PFSK-1 (cell line): Measurements from ENCODE around the gene OSBPL10.

Experiments
- FOXP2 ChIP-seq: optimal IDR thresholded peaks from 2 replicates; pipeline ENCODE3; 2011; ENCODE audit warnings: borderline replicate concordance, control low read depth, inconsistent platforms; ENCODE audit not compliant: insufficient read depth; ENCODE audit errors: extremely low read length, extremely low read depth
- POLR2AphosphoS5 ChIP-seq: IDR thresholded peaks from 2 replicates; pipeline ENCODE4 v1.6.1; 2012; ENCODE audit warnings: low read depth, mild to moderate bottlenecking, control low read depth, low read length, moderate library complexity
- SIN3A ChIP-seq: IDR thresholded peaks from 2 replicates; pipeline ENCODE4 v1.6.1; 2012; ENCODE audit warnings: mild to moderate bottlenecking, low read length, moderate library complexity, borderline replicate concordance; ENCODE audit not compliant: insufficient read depth
- TAF1 ChIP-seq: IDR thresholded peaks from 2 replicates; pipeline ENCODE4 v1.6.1; 2012; ENCODE audit warnings: low read length, control low read depth, borderline replicate concordance; ENCODE audit not compliant: insufficient read depth
- TF ChIP-seq, protein P1 (sequence below), 2 experiments: IDR thresholded peaks; 2 replicates each; pipeline versions ENCODE4 v1.6.1 to v1.8.0; 2011 to 2012; ENCODE audit warnings: low read depth in 2 of 2, low read length in 2 of 2, control low read depth in 1 of 2, inconsistent platforms in 1 of 2, mild to moderate bottlenecking in 1 of 2, moderate library complexity in 1 of 2; ENCODE audit not compliant: insufficient read depth in 1 of 2

The OSBPL10 gene

GRCh38 chr3:31758322-31758965, 222.6 kb downstream of the OSBPL10 start:
- TF ChIP-seq SIN3A = no peak
- TF ChIP-seq, protein P1, sequence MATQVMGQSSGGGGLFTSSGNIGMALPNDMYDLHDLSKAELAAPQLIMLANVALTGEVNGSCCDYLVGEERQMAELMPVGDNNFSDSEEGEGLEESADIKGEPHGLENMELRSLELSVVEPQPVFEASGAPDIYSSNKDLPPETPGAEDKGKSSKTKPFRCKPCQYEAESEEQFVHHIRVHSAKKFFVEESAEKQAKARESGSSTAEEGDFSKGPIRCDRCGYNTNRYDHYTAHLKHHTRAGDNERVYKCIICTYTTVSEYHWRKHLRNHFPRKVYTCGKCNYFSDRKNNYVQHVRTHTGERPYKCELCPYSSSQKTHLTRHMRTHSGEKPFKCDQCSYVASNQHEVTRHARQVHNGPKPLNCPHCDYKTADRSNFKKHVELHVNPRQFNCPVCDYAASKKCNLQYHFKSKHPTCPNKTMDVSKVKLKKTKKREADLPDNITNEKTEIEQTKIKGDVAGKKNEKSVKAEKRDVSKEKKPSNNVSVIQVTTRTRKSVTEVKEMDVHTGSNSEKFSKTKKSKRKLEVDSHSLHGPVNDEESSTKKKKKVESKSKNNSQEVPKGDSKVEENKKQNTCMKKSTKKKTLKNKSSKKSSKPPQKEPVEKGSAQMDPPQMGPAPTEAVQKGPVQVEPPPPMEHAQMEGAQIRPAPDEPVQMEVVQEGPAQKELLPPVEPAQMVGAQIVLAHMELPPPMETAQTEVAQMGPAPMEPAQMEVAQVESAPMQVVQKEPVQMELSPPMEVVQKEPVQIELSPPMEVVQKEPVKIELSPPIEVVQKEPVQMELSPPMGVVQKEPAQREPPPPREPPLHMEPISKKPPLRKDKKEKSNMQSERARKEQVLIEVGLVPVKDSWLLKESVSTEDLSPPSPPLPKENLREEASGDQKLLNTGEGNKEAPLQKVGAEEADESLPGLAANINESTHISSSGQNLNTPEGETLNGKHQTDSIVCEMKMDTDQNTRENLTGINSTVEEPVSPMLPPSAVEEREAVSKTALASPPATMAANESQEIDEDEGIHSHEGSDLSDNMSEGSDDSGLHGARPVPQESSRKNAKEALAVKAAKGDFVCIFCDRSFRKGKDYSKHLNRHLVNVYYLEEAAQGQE (IDR thresholded peaks at IDR 0.05; ENCODE audit: insufficient read depth in 1 of 2, low read depth in 2 of 2, low read length in 2 of 2) = no peak
- no peak for TF ChIP-seq TAF1
- TF ChIP-seq FOXP2 = no peak
- TF ChIP-seq POLR2AphosphoS5 = no peak

- no peak for TF ChIP-seq POLR2AphosphoS5
- TF ChIP-seq SIN3A = no peak
- no peak for TF ChIP-seq TAF1
- TF ChIP-seq, protein P1 (IDR thresholded peaks at IDR 0.05; ENCODE audit: insufficient read depth in 1 of 2, low read depth in 2 of 2, low read length in 2 of 2) = no peak
- TF ChIP-seq FOXP2 = no peak
Observed at GRCh38 chr3:31755926-31756658, 225.0 kb downstream of the OSBPL10 start.

DNA sequence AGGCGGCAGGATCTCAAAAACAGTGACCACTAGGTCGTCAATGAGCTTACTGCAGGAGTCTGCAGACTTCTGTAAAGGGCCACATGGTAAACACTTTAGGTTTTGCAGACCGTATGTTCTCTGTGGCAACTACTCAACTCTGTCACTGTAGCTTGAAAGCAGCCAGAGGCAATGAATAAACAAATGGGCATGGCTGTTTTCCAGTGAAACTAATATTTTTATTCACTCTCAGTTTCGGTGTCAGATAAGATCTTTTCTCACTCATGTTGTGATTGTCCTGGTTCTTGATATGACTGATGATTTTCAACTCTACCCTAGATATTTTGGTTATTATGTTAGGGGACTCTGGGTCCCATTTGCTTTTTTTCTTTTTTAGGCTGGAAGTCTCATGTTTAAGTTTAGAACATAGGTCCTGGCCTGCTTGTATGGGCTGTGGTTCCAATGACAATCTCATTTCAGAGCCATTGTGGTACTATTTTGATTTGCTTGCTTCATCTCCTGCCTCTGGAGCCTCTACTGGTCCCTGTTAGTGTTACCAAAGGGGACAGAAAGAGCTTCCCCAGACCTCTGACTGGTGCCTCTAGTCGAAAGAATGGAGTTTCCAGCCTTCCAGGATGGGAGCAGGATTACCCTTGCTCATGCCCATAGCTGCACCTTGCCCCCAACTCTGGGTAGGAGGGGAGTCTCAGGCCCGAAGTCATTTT, 226.3 kb downstream of the OSBPL10 start:
- TF ChIP-seq TAF1 (no peak), FOXP2 (no peak), SIN3A (no peak), POLR2AphosphoS5 (no peak)
- TF ChIP-seq, protein P1 (IDR thresholded peaks at IDR 0.05; ENCODE audit: insufficient read depth in 1 of 2, low read depth in 2 of 2, low read length in 2 of 2) = no peak

DNA sequence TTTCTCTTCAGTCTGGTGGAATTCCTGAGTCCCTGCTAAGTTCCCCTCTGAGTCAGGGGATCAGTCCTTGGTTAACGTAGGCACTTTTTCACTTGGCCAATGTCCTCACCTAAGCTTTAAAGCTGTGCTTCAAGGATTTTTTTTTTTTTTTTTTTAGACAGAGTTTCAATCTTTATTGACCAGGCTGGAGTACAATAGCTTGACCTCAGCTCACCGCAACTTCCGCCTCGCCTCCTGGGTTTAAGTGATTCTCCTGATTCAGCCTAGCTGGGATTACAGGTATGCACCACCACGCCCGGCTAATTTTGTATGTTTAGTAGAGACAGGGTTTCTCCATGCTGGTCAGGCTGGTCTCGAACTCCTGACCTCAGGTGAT, 228.0 kb downstream of the OSBPL10 start:
- TF ChIP-seq FOXP2 (no peak), POLR2AphosphoS5 (no peak), TAF1 (no peak), SIN3A (no peak)
- TF ChIP-seq, protein P1 (IDR thresholded peaks at IDR 0.05; ENCODE audit: insufficient read depth in 1 of 2, low read depth in 2 of 2, low read length in 2 of 2) = no peak
